K562 (cell line): ENCODE data around the gene MKNK1.

Experiments used
- POLR2AphosphoS5 ChIP-seq: IDR thresholded peaks from 2 replicates; pipeline ENCODE4 v1.6.1; 2011; ENCODE audit warnings: mild to moderate bottlenecking, low read depth, low read length, moderate library complexity; ENCODE audit not compliant: control insufficient read depth, insufficient read depth
- TF ChIP-seq, protein P1 (sequence below): sonication (generic); formaldehyde crosslinking; IDR thresholded peaks from 2 replicates; pipeline ENCODE4 v1.8.0; 2022; ENCODE audit warnings: missing genetic modification reagents, mild to moderate bottlenecking, moderate library complexity, borderline replicate concordance

DNA sequence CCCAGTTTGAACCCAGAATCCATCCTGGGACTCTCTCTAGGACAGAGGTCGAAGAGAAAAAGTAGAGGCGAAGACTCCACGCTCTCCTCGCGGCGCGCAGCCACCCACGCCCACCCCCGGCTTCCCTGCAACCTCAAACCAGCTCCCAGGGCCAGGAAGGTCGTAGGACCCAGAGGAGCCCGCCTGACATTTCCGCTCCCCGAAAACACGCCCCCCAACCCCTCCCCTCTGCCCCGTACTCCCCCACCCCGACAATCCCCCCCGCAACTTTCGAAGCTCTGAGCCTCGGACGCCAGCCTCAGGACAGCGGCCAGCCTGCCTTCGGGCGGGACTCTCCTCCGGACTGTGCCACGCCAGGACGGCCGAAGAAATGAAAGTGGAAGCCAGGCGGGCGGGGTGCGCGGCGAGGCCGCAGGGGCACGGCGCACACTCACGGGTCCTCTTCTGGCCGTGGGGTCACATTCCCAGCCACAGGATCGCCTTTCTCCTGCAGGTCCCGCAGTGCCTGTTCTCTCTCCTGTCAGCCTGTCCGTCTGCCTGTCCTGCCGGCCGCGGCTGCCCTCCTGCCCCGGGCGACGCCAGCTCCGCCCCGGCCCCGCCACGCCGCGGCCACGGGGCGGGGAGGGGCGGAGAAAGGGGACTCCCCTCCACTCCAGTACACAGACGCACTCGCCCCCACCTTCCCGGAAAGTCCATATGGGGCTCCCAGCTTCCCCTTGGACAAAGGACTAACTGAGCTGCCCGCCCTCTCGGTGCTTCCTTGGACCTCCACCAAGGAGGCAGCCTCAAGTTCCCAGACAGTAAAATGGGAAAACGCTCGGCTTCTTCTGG lies 12.4 kb upstream of the MKNK1 start, which contains the start of gene MOB3C:
- TF ChIP-seq POLR2AphosphoS5: no peak
- TF ChIP-seq, protein P1, sequence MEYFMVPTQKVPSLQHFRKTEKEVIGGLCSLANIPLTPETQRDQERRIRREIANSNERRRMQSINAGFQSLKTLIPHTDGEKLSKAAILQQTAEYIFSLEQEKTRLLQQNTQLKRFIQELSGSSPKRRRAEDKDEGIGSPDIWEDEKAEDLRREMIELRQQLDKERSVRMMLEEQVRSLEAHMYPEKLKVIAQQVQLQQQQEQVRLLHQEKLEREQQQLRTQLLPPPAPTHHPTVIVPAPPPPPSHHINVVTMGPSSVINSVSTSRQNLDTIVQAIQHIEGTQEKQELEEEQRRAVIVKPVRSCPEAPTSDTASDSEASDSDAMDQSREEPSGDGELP (CRISPR knock-in tag): peak; percentile 56; the same call in 1 of the 2 replicates
